ENCODE data around the gene SPTBN4.

SPTBN4 gene

DNA sequence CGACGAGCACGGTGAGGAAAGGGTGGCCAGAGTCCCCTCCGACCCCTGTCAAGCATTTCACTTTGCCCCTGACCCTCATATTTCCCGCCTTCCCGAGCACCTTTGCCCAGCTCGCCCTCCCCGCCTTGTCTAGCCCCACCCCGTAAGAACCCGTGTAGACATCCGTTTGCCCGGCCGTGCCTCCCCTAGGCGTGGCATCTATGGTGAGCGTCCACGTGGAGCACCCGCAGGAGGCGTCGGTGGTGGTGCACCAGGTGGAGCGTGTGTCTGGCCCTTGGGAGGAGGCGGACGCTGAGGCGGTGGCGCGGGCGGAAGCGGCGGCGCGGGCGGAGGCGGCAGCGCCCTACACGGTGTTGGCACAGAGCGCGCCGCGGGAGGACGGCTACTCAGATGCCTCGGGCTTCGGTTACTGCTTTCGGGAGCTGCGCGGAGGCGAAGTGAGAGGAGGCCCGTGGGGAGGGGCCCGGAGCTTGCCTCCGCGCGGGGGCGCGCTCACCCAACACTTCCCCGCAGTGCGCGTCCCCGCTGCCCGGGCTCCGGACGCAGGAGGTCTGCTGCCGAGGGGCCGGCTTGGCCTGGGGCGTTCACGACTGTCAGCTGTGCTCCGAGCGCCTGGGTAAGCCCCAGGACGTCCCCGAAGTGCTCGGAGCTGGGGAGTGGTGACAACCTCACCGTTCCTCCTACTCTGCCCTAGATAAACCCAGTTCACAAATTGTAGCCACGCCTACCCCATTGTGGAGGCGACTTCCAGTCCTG lies 138.6 kb downstream of the SPTBN4 start:
- DNase-seq, result peak; percentile 82 to 90

DNA sequence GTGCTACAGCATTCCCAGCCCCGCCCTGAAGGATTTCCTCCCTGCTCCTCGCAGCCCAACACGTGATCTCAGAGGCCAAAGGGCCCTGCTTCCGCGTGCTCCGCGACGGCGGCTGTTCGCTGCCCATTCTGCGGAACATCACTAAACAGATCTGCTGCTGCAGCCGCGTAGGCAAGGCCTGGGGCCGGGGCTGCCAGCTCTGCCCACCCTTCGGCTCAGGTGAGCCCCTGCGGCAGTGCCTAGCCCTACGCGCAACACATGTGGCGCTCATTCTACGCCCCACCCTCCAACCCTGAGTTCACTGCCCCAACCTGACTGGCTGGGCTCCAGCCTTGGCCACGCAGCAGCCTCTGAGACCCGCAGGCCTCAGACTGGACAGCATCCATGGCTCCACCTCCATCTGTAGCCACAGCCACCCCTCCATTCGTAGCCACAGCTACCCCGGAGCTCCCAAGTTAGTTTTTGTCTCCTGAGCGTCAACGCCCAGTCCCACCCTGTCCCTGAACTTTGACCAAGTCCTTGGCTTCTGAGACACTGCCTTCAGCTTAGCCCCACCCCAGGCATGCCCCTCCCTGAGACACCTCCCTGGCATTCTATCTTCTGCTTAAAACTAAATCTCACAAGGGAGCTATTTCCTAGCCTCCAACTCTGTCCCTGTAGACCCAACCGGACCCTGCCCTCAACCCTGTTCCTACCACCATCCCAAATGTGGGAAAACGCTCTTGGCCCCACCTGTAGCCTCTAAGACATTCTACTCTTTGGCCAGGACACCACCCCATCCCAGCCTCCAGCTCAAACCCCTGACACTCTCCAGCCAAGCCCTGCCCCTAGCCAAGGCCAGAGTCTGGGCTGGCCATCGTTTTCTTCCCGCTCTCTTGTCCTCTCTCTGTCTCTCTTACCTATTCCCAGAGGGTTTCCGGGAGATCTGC lies 140.8 kb downstream of the SPTBN4 start:
- DNase-seq, result no peak

DNA sequence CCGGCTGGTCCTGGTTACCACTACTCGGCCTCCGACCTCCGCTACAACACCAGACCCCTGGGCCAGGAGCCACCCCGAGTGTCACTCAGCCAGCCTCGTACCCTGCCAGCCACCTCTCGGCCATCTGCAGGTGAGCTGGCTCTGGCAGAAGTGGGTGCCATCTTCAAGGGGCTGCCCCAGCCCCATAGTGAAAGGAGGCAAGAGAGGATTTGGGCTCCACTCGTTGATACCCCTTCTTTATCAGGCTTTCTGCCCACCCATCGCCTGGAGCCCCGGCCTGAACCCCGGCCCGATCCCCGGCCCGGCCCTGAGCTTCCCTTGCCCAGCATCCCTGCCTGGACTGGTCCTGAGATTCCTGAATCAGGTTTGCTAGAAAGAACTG lies 141.4 kb downstream of the SPTBN4 start:
- DNase-seq, result no peak

DNA sequence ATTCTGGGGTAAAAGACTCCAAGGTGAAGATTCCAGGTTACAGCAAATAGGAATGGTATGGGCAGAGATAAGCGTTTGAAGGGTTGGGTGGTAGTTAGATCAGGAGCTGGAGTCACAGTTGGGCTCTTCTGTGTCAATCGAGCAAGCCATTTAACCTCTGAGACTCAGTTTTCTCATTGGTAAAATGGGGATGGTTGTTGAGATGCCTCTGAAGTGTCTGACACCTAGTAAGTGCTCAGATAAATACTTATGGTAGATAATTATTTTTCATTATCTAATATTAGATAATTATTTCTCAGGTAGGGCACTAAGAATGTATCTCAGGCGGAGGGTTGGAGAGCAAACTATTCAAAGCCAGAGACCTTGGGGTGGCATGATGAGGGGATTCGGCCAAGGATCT lies 142.2 kb downstream of the SPTBN4 start:
- DNase-seq, result no peak

DNA sequence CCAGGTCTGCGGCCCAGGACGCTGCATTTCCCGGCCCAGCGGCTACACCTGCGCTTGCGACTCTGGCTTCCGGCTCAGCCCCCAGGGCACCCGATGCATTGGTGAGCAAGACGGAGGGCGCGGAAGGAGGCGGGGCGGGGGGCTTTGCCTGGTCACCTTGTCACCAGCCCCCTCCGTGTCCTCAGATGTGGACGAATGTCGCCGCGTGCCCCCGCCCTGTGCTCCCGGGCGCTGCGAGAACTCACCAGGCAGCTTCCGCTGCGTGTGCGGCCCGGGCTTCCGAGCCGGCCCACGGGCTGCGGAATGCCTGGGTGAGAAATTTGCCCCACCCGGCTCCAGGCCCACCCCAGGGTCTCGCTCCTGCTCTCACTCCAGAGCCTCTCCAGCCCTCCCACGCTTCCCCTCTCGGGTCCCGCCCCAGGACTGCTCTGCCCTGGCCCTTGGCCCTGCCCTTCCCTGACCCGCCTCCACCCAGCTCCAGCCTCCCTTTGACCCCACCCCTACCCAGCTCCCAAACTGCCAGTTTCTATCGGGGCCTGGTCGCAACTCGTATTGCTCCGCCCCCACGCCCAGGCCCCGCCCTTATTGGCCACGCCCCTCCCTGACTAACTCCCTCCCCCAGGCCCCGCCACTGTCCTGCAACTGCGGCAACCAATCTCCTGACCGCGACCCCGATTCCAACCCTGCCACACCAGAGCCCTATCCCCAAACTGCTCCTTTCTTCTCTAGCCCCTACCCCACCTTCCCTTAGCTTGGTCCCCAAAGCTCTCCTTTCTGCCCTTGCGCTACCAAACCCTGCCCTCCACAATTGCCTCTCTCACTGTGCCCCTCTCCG lies 143.0 kb downstream of the SPTBN4 start:
- DNase-seq, result peak; percentile 88 to 92

DNA sequence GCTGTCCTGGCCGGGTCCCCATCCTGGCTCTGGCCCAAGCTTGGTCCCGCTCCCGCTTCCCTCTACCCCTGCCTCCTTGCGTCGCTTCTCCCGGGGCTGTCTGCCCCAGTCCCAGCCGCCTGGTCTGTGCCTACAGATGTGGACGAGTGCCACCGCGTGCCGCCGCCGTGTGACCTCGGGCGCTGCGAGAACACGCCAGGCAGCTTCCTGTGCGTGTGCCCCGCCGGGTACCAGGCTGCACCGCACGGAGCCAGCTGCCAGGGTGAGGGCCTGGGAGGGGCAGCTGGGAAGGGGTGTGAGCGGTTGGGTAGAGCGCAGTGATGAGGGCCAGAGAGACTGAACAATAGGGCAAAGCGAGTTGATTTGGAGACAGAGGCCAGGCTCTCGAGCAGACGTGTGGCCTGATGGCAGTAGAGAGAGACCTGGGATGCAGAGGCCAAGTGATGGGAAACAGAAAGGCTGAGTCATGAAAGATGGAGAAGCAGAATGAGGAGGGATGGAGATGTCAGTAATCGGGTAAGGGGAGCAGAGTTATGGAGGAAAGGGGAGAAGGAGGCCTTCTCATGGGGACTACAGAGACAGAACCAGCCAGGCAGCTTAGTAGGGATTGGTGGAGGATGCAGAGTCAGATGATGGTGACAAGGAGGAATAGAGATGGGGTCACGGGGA lies 143.7 kb downstream of the SPTBN4 start:
- peak; percentile 58 to 70 for DNase-seq

DNA sequence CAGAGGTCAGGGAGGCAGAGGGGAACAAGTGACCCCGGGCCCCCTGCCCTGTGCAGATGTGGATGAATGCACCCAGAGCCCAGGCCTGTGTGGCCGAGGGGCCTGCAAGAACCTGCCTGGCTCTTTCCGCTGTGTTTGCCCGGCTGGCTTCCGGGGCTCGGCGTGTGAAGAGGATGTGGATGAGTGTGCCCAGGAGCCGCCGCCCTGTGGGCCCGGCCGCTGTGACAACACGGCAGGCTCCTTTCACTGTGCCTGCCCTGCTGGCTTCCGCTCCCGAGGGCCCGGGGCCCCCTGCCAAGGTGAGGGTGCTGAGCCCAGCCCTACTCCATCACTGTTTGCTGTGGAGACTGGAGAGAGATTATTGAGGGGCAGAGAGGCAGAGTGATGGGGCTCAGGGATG lies 144.3 kb downstream of the SPTBN4 start:
- DNase-seq, result no peak

DNA sequence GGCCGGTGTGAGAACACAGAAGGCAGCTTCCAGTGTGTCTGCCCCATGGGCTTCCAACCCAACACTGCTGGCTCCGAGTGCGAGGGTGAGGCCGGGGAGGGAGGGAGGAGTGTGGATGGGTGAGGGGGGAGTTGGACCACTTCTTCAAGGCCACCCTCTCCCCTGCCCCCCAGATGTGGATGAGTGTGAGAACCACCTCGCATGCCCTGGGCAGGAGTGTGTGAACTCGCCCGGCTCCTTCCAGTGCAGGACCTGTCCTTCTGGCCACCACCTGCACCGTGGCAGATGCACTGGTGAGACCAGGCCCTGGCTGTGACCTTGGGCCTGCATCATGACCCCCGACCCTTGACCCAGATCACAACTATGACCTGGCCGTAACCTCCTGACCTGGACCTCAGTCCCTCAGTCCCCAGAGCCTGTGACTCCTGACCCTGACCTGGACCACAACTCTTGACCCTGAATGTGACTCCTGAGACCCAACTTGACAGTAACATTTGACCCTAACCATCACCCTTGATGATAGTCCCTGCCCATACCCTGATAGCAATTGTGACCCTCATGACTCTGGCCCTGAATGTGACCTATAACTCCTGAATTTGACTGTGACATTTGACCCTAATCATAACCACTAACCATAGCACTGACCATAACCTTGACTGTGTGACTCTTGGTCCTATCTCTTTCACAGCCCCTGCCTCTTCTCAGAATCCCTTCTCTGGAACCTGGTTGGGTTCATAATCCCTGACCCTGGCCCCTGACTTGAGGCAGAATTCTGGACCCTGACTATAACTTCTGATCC lies 145.3 kb downstream of the SPTBN4 start:
- DNase-seq, result no peak

DNA sequence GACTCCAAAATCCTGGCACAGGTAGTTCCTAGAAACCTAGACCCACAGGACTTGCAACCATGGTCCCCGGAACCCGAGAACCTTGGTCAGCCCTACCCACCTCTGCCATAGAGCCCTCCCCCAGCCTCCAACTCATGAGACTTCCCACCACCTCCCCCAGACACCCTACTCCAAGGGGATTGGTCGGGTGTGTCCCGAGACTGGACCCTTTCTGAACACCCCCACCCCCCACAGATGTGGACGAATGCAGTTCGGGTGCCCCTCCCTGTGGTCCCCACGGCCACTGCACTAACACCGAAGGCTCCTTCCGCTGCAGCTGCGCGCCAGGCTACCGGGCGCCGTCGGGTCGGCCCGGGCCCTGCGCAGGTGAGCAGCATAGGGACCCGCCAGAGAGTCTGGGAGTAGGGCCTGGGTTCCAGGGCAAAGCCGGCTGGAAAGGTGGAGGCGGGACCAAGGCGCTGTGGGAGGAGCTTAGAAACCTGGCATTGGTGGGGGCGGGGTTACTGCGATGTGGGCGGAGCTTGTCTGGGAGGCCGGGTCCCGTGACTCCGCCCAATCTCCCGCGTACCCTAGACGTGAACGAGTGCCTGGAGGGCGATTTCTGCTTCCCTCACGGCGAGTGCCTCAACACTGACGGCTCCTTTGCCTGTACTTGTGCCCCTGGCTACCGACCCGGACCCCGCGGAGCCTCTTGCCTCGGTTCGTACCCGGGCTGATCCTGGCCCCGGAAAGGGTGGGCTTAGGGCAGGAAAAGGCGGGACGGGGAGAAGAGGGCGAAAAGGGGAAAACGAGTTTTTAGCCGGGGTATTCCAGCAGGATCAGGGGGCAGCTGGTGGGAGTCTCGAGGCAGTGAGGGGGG lies 146.3 kb downstream of the SPTBN4 start:
- DNase-seq, result peak; percentile 86 to 87

DNA sequence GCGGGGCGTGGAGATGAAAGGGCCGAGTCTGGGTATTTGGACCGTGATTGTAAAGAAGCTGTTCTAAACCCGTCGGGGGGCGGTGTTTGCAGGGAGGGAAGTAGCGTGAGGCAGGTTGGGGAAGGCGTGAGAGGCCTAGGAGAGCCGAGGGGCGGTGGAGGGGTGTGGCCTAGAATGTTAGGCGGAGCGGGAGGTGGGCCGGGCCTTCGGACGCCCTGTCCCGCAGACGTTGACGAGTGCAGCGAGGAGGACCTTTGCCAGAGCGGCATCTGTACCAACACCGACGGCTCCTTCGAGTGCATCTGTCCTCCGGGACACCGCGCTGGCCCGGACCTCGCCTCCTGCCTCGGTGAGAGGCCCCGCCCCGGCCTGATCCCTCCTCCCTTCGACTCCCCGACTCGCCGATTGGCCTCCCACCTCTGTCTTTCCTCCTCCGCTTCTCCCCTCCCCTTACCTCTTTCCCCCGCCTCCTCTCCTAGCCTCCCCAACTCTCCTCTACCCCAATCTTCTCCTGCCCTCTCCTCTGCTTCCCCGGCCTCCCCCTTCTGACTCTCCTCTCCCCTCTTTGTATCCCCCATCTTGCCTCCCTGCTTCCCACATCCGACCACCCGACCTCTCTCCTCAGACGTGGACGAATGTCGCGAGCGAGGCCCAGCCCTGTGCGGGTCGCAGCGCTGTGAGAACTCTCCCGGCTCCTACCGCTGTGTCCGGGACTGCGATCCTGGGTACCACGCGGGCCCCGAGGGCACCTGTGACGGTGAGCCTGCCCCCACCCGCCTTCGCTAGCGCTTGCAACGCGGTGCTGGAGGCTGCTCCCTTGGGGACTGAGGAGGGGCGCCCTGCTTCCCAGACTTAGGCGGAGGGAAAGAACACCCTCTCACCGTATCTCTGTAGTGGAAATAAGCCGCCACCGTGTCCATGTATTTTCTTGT lies 147.2 kb downstream of the SPTBN4 start:
- DNase-seq, result peak; percentile 88 to 92

DNA sequence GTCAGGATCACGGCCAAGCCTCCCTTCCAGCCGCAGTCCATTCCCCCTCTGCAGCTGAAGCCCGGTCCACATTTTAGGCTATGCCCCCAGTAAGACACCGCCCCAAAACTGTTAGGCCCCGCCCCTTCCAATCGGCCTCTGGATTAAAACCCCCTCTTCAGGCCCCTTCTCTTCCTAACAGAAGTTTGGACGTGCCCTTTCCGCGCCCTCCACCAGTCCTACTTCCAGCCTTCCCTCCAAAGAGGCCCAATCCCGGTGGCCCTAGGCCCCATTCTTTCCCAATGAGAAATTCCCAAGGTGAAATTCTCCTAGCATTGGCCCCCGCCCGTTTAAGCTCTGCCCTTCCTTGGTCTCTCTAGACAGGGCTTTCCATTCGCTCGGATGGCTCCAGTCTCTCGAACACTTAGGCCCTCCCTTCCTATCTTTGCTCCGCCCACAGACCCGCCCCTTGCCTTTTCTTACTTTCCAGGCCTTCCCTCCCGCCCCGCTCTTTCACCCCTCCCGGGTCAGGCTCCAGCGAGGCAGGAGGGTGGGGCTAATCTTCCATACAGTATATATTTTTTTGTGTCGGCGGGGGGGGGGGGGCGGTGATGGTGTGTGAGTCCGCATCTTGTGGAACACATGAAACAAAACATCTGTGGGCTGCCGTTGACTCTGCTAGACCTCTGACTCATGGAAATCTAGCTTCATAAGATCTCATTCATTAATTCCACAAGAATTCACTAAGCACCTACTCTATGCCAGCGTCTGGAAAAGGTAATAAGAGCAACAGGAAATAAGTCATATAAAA lies 148.0 kb downstream of the SPTBN4 start:
- peak; percentile 98 to 99 for DNase-seq

DNA sequence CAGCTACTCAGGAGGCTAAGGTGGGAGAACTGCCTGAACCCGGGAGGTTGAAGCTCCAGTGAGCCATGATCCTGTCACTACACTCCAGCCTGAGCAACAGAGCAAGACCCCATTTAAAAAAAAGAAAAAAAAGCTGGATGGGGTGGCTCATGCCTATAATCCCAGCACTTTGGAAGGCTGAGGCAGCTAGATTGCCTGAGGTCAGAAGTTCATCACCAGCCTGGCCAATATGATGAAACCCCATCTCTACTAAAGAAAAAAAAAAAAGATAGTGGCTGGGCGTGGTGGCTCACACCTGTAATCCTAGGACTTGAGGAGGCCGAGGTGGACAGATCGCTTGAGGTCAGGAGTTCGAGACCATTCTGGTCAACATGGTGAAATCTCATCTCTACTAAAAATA lies 149.4 kb downstream of the SPTBN4 start:
- no peak for DNase-seq

DNA sequence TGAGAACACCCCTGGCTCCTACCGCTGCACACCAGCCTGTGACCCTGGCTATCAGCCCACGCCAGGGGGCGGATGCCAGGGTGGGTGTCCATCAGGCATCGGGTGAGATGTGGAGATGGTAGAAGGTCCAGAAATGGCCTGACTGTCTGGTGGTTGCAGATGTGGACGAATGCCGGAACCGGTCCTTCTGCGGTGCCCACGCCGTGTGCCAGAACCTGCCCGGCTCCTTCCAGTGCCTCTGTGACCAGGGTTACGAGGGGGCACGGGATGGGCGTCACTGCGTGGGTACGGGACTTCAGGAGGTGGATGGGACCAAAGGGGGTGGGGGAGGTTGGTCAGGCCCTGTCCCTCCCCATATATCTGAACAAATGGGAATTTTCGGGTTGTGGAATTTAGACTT lies 150.1 kb downstream of the SPTBN4 start:
- DNase-seq, result no peak

DNA sequence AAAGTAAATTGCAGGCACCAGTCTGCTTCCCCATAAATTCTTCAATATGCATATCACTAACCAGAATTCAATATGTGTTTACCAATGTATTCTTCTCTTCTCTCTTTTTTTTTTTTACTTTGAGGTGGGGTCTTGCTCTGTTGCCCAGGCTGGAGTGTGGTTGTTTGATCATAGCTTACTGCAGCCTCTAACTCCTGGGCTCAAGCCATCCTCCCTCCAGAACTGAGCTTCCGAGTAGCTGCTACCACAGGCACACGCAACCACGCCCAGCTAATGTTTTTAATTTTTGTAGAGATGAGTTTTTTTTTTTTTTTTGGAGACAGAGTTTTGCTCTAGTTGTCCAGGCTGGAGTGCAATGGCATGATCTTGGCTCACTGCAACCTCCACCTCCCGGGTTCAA lies 151.2 kb downstream of the SPTBN4 start:
- no peak for DNase-seq

DNA sequence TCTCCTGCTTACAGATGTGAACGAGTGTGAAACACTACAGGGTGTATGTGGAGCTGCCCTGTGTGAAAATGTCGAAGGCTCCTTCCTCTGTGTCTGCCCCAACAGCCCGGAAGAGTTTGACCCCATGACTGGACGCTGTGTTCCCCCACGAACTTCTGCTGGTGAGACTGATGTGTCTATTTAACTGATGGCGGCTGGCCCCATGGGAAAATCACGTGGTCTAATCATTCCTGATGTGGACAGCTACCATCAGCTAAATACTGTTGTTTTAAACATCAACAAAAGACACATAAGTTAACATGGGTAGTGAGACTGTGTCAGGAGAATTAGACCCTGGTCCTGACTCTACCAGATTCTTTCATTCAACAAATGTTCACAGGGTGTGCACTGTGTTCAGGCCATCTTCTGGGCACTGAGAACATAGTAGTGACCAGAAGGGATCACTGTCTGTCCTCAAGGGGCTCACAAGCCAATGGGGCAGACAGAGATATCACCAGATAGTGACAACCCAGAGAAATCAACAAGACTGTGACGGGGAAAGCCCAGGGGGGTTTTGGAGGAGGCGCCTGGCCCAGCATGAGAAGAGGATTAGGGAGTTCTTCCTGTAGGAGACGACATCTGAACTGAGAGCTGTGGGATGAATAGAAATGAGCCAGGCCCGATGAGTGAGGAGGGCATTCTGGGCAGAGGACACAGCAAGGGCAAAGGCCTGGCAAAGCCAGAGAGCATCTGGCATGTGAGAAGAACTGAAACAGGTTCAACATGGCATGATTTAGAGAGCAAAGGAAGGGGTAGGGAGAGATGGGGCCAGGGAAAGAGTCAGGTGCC lies 152.7 kb downstream of the SPTBN4 start:
- no peak for DNase-seq

DNA sequence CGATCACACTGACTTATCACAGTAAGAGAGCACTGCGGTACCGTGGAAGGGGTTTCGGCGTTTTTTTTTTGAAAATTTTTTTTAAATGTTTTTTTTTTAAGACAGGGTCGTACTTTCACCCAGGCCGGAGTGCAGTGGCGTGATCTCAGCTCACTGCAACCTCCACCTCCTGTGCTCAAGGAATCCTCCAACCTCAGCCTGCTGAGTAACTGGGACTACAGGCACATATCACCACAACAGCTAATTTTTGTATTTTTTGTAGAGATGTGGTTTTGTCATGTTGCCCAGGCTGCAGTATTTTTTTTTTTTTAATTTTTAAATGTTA lies 153.3 kb downstream of the SPTBN4 start:
- no peak for DNase-seq

DNA sequence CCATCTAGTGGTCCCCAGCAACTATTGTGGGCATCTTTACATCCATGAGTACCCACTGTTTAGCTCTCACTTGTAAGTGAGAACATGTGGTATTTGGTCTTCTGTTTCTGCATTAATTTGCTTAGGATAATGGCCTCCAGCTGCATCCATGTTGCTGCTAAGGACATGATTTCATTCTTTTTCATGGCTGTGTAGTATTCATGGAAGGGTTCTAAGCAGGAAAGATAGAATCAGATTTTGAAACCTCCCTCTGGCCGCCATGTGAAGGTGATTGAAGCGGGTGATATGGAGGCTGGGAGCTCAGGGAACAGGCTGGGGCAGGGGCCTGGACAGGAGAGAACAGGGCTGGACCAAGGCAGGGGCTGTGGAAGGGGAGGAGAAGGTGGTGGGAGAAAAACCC lies 154.5 kb downstream of the SPTBN4 start:
- DNase-seq, result no peak
